Right renal pelvis (tissue), 4 donors: ENCODE data around the gene RPL28. TPM values are rescaled to one million over a fixed set of nuclear protein-coding genes. Genes with fewer than 3 reads are reported as not detected.
A peak's percentile ranks its signal among the peaks of the same experiment; 100 is the strongest.
"Not testable (repeated sequence)": the region's sequence is repeated elsewhere in the genome, so short reads cannot be mapped to it uniquely, and the experiment has no call there.

Experiments
- DNase-seq, 4 donors: peaks; one replicate each; pipeline ENCODE4 v3.0.0-alpha.2; 2013; ENCODE audit warnings: low read depth in 4 of 4, low spot score in 3 of 4, missing footprints in 1 of 4
- polyA plus RNA-seq, 4 donors: library from polyadenylated mRNA; unstranded; fragments of 120-200 nt; gene quantifications; one replicate each; pipeline ENCODE4 v1.2.1, GENCODE V29; 2013; ENCODE audit not compliant: insufficient read length in 4 of 4

The RPL28 gene
- polyA plus RNA-seq, 4 donors, result 895 to 1,455 (median 919) TPM

DNA sequence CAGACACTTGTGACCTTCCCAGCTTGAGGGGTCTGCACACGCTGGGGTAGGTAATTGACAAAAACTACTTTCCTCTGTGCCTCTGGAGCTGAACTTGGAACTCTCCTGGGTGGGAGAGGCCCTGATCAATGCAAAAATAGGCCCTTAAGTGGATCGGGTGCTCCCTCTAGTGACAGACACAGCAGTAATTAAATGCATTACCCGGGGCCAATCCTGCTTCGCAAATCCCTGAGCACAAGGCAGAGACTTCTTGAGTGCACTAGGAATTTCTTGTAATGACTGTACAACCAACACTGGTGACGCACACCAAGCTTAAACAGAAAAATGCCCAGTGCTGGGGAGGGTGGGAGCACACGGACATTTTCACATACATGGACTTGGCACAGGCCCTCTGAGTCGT is 32.5 kb downstream of the RPL28 start:
- DNase-seq, result peak; percentile 59 to 68 (median 68)

DNA sequence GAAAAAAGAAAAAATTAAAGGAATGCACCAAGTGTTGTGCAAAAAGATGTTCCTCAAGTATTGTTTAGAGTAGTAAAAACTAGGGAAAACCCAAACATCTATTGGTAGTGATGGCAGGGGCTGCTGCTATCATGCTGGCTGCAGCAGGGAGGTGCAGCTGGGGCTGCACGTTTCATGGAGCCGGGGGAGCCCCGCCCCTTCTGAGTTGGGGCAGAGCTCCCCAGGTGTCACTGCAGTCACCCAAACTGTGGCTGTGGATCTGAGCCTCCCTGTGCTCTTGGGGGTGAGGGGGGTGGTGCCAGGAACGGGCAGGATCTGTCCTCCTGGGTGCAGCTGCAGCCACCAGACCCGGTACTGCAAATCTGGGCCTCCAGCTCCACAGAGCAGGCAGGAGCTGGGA is 33.4 kb downstream of the RPL28 start:
- DNase-seq, result no peak

DNA sequence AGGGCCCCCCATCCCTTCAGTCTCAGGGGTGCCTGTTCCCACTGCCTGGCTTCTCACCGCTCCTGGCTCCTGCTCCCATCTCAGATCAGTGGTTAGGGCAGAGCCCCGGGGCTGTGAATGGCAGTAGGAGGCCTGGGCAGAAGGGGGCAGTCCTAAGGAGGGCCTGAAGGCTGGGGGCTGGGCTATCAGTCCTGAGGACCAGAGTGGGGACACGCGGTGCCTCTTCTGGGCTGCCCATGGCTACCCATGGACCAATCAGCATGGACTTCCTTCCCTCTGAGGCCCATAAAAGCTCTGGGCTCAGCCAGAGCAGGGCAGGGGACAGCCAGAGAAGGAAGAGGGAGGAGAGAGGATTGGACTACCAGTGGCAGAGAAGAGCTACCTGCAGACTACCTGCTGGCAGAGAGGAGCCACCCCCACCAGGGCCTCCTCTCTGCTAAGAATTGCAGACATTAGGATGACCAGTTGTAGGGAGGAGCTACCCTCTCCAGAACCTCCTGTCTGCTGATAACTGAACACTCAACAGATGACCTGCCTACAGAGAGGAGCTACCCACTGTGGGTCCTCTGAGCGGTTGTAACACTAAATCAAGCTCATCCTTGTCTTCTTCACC is 34.0 kb downstream of the RPL28 start:
- DNase-seq, result no peak

DNA sequence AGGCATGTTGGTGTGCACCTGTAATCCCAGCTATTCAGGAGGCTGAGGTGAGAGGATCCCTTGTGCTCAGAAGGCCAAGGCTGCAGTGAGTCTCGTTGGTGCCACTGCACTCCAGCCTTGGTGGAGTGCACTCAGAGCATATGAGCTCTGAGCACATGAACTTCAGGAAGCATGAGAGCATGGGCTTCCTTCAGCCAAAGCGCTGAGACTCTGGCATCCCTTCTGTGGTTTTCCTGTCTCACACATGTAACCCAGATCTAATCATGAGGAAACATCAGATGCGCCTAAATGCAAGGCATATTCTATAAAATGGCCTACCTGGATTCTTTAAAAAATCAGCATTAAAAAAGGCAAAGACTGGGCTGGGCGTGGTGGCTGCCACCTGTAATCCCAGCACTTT is 35.5 kb downstream of the RPL28 start:
- not testable (repeated sequence) for DNase-seq

DNA sequence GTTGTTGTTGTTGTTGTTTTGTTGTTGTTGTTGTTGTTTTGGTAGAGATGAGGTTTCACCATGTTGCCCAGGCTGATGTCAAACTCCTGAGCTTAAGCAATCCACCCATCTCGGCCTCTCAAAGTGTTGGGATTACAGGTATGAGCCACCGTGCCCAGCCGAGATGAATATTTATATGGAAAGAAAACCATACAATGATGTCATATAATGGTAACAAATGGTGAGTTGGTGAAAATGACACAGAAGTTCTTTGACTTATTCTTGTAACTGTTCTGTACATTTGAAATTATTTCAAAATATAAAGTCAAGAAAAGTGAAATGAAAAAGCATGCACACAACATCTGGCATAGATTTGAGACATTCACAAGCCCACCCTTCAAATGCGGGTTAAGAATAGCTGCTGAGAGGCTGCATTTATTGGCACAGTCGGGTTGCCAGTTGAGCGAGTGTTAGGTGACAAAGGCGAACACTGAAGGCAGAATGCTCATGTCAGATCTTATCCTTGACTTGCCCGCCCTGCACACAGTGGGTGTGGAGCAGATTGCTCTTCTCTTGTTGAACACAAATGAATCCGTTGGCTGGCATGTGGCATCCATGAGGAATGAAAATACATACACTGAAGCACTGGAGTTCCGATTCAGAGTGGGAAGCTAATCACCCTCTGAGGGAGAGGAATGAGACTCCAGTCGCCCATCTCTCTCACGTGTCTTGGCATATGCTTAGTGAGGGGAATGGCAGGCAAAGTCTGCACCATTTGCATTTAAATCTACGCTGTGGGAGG is 37.7 kb downstream of the RPL28 start:
- DNase-seq, result no peak

DNA sequence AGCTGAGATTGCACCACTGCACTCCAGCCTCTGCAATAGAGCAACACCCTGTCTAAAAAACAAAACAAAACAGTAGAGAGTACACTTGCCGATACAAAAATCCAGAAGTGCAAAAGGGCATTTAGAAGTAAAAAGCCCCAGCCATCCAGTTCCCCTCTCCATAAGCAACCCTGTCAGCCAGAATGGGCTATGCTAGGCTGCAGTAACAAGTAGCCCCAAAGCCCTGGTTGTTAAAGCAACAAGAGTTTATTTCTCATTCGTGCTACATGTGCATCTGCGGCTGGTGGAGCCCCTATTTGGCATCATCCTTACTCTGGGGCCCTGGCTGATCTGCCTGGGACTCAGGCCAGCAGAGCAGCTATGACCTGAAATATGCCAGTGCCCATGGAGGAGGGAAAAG is 38.8 kb downstream of the RPL28 start:
- no peak for DNase-seq

DNA sequence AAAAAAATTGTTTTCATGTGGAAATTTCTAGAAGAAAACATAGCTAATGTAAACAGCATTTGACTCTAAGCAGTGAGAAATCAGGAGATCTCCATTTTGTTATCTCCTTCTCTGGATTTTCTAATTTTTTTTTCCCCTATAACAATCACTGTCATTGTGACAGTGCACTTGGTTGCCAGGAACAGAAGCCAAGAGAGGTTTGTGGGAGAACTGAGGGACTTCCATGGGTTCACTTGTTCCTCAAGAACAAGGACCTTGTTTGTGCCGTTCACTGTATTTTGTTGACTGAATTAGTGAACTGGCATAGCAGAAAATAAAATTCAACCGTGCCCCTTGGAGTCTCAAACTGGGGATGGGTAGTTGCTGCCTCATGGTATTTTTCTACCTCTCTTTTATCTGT is 40.3 kb downstream of the RPL28 start:
- DNase-seq, result no peak

DNA sequence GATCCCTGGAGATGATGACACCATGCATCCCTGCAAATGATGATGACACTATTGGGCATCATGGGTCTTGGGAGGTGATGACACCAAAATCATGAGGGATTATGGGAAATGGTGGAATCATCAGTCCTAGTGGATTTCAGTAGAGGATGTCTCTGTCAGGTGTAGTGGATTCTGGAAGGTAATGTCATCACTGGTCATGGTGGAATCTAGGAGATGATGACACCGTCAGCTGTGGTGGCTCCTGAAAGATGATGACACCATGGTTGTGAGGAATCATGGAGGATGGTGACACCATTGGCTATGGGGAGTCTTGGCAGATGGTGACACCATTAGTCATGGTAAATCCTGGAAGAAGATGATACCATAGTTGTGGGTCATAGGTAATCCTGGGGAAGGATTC is 45.5 kb downstream of the RPL28 start:
- no peak for DNase-seq

DNA sequence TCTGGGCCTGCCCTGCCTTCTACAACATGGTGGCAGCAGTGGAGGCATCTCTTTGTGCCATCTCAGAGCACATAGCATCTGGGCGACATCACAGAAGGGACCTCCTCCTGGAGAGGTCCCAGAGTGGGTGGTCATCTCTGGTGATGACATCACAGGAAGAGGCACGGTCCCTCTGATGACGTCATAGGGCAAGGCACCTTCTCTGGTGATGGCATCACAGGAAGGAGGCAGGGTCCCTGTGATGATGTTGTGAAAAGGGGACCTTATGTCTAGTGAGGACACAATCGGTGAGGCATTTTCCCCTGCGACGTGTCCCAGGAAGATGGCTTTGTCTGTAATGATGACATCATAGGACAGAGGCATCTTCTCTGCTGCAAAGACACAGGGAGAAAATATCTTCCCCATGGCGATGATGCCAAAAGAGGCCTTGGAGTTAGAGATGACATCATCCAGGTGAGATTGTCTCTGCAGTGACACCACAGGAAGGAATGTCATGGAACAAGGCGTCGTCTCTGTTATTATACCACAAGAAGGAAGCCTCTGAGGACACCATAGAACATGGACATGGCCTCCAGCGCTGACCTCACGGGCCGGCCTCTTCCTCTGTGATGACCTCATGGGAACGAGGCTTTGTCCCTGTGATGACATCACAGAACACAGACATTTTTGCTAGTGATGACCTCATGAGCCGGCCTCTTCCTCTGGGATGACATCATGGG is 46.7 kb downstream of the RPL28 start:
- DNase-seq, result no peak

DNA sequence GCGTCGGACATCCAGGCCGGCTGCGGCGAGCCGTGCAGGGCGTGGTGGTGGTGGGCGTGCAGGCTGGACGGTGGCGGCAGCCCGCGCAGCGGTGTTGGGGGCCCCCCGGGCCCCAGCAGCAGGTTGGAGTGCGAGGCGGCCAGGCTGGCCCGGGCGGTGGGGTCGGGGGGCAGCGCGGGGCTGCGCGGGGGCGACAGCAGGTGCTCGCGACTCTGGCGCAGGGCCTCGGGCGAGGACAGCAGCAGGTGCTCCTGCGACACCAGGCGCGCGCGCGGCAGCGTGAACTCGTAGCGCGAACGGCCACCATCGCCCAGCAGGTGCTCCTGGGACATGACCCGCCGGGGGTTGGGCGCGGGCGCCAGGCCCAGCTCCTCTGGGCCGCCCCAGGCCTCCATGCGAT is 47.6 kb downstream of the RPL28 start:
- no peak for DNase-seq

DNA sequence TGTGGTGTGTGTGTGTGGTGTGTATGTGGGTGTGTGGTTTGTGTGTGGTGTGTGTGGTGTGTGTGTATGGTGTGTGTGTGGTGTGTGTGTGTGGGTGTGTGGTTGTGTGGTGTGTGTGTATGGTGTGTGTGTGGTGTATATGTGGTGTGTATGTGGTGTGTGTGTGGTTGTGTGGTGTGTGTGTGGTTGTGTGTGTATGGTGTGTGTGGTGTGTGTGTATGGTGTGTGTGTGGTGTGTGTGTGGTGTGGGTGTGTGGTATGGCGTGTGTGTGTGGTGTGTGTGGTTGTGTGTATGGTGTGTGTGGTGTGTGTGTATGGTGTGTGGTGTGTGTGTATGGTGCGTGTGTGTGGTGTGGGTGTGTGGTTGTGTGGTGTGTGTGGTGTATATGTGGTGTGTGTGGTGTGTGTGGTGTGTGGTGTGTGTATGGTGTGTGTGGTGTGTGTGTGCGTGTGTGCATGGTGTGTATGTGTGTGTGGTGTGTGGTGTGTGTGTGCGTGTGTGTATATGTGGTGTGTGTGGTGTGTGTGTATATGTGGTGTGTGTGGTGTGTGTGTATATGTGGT is 48.7 kb downstream of the RPL28 start:
- DNase-seq, result no peak

DNA sequence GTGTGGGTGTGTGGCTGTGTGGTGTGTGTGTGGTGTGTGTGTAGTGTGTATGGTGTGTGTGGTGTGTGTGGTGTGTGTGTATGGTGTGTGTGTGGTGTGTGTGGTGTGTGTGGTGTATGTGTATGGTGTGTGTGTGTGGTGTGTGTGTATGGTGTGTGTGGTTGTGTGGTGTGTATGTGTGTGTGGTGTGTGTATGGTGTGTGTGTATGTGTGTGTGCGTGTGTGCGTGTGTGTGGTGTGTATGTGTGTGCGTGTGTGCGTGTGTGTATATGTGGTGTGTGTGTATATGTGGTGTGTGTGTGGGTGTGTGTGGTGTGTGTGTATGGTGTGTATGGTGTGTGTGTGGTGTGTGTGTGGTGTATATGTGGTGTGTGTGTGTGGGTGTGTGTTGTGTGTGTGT is 49.3 kb downstream of the RPL28 start:
- no peak for DNase-seq

DNA sequence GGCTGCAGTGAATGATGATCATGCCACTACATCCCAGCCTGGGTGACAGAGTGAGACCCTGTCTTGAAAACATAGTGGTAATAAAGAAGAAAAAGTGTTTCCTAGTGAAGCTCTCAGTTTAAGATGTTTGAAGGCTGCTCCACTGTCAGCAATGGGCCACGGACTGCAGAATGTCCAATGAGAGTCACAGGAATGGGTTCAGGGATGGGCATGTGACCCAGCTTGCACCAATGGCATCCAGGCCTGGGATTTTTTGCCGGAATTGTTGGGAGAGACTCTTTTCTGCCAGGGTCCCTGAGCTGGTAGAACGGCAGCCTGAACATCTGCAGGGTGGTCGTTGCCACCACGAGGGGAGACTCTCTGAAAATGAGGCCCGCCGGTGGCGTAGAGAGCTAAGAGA is 51.1 kb downstream of the RPL28 start:
- no peak for DNase-seq

DNA sequence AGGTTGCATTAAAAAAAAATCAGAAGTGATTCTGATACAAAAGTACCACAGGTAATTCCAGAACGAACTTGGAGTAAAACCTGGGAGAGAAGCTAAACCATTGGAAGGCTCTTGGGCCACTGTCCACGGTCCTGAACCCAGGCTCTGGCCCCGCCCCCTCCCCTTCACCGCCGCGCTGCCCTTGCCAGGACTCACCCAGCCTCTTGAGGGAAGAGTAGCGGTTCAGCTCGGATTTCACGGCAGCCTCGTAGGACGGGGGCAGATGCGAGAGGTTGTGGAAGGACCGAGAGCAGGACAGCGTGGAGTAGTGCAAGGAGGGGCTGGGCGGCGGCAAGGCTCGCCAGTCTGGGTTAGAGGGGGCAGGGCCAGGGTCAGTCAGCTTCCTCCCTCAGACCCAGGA is 51.7 kb downstream of the RPL28 start:
- DNase-seq, result no peak

DNA sequence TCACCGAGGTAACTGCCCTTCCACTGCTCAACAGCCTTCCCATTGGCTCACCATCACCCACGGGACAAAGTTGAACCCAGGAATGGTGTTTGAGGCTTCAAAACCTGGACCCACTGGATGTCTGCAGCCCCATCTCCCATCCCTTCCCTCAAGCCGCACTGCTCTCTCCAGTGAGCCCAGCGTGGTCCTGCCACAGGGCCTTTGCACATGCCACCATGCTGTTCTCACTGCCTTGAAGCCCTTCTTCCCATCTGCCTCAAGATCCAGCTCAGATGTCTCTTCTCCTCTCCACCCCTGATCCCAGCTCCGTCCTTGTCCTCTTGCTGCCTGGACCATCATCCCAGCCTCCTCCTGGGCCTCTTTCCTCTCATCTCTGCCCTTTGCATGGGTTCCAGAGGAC is 53.3 kb downstream of the RPL28 start:
- no peak for DNase-seq

DNA sequence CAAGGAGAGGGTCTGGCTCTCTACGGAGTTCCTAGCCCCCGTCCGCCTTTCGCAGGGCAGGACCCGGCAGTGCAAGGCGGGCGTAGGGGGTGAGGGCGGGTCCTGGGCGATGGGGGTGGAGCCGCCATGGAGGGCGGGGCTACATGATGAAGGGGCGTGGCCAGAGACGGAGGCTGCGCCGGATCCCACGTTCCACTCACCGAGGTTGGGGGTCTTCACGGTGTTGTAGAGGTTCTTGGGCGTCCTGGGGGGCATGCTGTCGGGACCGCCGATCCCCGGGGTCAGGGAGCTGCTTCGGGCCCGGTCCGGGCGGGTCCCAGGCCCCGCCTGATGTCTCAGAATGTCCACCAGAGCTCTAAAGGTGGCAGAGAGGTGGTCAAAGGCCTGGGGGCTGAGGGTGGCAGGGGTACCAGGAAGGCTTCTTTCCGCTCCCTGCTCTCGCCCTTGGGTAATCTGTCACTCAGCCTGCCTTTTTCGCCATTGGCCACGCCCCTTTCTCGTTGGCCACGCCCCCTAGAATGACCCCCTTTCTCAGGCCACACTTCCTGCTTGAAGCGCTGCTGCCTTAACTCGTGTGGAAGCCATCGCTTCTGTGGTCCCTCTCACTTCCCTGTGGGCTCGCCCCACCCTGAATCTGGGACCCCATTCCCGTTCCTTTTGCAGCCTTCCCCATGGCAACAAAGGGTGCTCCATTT is 54.8 kb downstream of the RPL28 start:
- no peak for DNase-seq

DNA sequence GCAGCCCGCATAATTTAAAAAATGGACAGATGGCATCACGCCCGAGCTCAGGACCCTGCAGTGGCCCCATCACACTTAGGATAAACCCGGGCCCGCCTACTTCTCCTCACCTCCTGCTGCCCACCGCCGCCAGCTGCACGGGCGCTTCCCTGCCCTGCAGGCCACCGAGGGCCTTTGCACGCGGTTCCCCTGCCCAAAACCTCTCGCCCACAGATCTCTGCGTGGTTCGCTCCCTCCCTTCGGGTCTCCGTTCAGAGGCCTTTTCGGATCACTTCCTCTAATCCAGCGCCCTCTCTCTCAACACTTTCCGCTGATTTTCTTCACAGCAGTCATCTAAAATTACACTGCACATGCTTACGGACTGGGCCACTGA is 55.6 kb downstream of the RPL28 start:
- DNase-seq, result no peak

DNA sequence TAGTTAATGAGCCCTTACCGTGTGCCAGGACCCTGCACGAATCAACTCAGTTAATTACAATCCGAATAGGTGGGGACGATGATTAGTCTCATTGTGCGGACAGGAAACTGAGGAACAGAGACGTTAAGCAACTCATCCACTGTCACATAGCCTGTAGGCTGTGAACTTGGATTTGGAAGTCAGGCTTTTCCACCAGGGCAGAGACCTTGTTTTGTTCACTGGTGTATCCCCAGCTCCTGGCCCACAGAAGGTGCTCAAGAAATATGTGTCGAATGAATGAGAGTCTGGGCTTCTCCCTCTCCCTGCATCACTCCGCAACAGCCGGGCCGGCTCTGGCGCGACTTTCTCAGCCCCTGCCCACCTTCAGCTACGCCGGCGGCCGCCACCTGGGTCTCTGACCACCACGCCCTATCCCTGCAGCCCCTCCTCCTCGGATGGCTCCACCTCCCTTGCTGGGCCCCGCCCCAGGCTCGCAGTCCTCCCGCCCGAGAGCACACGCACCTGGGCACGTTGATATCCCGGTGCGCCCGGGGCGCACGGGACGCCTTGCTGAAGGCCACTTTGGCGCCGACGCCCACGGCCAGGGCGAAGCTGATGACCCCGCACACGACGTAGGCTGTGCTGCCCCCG is 56.1 kb downstream of the RPL28 start:
- DNase-seq, result no peak

DNA sequence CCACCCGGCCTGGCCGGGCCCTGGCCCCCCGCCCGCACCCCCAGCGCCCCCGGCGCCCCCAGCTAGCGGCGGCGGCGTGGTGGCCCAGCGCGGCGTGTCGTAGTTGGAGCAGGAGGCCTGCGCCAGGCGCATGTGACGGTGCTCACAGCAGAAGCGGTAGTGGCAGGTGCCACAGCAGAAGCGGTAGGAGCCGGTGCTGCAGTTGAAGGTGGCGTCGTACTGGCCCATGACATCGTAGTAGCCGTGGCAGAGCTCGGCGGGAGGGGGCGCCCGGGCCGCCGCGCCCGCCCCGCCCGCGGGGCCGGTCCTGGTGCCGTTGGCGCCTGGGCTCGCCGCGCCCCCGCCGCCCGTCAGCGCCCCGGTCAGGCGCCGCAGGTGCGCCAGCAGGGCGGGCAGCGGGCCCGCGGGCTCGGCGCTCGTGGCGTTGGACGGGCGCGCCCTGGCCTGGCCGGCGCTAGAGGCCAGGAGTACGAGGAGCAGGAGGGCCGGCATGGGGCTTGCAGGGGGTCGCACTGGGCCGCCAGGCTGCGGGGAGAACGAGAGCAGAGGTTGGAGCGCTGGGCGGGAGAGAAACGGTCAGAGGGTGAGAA is 56.7 kb downstream of the RPL28 start:
- DNase-seq, result no peak
